ENCODE results near the gene LYST. TPM values are rescaled to one million over a fixed set of nuclear protein-coding genes. Genes with fewer than 3 reads are reported as not detected.

Gene LYST
- total and polyA plus RNA-seq, 10 donors = 9.0 to 169 (median 98.1) TPM

DNA sequence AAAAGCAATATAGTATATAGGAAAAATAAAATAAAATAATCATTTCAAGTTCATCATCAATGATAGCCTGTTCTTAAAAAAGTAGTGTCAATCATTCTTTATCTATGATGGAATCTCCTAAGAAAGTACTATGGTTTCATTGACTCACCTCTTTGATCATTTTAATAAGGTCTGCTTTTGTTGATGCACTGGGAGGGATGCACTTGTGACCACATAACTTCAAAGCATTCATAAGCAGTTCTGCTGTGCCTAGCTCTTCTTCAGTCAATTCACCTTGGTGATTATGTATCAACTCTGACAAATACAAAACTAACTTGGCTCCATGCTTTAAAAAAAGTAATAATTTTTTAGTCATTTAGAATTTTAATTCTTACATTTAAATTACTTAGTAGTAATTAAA, 132.4 kb downstream of the LYST start:
- H3K27ac ChIP-seq = no peak overlapping the region
- no peak for DNase-seq
- no peaks in the 10 kb centered on the region for H3K27me3 ChIP-seq (replicated peaks in 1 of 7)
- TF ChIP-seq POLR2A (IDR thresholded peaks at IDR 0.05) = no peak
- TF ChIP-seq, protein P1, sequence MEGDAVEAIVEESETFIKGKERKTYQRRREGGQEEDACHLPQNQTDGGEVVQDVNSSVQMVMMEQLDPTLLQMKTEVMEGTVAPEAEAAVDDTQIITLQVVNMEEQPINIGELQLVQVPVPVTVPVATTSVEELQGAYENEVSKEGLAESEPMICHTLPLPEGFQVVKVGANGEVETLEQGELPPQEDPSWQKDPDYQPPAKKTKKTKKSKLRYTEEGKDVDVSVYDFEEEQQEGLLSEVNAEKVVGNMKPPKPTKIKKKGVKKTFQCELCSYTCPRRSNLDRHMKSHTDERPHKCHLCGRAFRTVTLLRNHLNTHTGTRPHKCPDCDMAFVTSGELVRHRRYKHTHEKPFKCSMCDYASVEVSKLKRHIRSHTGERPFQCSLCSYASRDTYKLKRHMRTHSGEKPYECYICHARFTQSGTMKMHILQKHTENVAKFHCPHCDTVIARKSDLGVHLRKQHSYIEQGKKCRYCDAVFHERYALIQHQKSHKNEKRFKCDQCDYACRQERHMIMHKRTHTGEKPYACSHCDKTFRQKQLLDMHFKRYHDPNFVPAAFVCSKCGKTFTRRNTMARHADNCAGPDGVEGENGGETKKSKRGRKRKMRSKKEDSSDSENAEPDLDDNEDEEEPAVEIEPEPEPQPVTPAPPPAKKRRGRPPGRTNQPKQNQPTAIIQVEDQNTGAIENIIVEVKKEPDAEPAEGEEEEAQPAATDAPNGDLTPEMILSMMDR (IDR thresholded peaks at IDR 0.05 in 8 of 11, conservative IDR thresholded peaks at IDR 0.05 in 3 of 11) = no peak
- TF ChIP-seq POLR2AphosphoS5 (IDR thresholded peaks at IDR 0.05) = no peak
- intact Hi-C loops (cut with DNase I; ENCODE audit: low total_unique reads) = no loop called here
- no peaks in the 10 kb centered on the region for H3K9me3 ChIP-seq
- no peaks in the 10 kb centered on the region for H3K4me1 ChIP-seq
- H3K4me3 ChIP-seq = no peak overlapping the region
- H3K36me3 ChIP-seq = peaks cover 0 to 78% (median 25%) of the 10 kb centered on the region in 6 donors

DNA sequence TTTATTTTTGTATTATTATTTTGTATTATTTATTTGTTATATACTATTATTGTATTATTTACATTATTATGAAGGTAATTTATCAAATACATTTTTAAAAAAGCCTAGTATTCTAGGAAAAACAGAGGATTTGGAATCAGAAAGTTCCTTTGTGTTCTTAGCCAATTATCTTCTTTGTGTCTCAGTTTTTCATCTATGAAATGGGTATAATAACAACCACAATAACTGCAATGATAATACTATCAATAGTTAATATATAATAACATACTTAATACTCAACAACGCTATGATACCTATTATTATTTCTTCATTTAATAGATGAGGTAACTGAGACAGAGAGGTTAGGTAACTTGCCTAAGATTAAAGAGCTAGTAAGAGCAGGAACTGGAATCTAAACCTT, 136.7 kb downstream of the LYST start:
- WGBS, 5 donors = 89 to 96% (median 94%) methylated on average over 1 of the region's 1 CpG

DNA sequence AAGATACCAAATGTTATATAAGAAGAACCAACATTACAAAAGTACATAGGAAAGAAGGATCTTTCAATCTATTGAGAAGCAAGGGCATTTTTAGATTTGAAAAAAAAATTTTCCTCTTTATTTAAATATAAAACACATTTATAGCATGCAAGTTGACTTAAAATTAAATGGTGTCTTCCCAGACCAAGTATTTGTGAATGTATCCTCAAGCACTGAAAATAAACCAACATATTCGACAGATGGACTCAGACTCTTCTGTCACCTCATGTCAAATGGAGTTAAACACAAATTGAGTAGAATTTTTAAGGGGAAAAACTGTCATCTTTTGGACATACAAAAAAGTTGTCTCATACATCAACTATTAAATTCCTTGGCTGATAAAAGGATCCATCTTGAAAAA, 140.1 kb downstream of the LYST start:
- no peak overlapping the region for H3K27ac ChIP-seq
- intact Hi-C loops (cut with DNase I; ENCODE audit: low total_unique reads) = no loop called here
- 83 to 97% (median 92%) methylated on average over 1 of the region's 1 CpG for WGBS, 5 donors
- TF ChIP-seq POLR2A (IDR thresholded peaks at IDR 0.05) (no peak), POLR2AphosphoS5 (IDR thresholded peaks at IDR 0.05) (no peak)
- TF ChIP-seq, protein P1 (IDR thresholded peaks at IDR 0.05 in 8 of 11, conservative IDR thresholded peaks at IDR 0.05 in 3 of 11) = no peak
- no peaks in the 10 kb centered on the region for H3K9me3 ChIP-seq
- H3K27me3 ChIP-seq (replicated peaks in 1 of 7) = no peaks in the 10 kb centered on the region
- no peaks in the 10 kb centered on the region for H3K4me1 ChIP-seq
- peaks cover 0 to 100% (median 62%) of the 10 kb centered on the region in 6 donors for H3K36me3 ChIP-seq
- no peak for DNase-seq
- no peak overlapping the region for H3K4me3 ChIP-seq

More for the DNA sequence above, 136.7 kb downstream of the LYST start:
- Histone ChIP-seq H3K4me1 (no peaks in the 10 kb centered on the region), H3K36me3 (peaks cover 0 to 96% (median 41%) of the 10 kb centered on the region in 6 donors), H3K4me3 (no peak overlapping the region), H3K27me3 (replicated peaks in 1 of 7) (no peaks in the 10 kb centered on the region), H3K27ac (no peak overlapping the region), H3K9me3 (no peaks in the 10 kb centered on the region)
- TF ChIP-seq POLR2AphosphoS5 (IDR thresholded peaks at IDR 0.05) (no peak), POLR2A (IDR thresholded peaks at IDR 0.05) (no peak)
- TF ChIP-seq, protein P1 (IDR thresholded peaks at IDR 0.05 in 8 of 11, conservative IDR thresholded peaks at IDR 0.05 in 3 of 11) = no peak
- no peak for DNase-seq
- intact Hi-C loops (cut with DNase I; ENCODE audit: low total_unique reads) = no loop called here

DNA sequence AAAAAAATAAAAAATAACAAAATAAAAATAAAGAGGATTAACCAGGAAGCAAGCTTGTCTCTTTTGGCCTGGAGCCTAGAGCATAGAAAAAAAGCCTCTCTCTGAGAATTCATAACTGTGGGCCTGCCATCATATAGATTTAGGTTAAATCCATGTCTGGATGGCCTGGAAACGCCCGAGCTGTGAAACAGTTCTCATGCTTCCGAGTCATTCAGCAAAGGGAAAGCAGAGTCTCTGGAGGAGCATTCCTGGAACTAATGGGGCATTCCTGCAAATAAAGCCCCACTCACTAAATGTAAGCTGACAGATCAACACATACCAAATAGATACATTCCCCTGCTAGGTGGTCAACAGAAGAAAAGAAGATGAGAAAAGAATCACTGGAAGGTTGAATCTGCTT, 141.3 kb downstream of the LYST start:
- Histone ChIP-seq H3K4me1 (no peaks in the 10 kb centered on the region), H3K4me3 (no peak overlapping the region), H3K36me3 (peaks cover 0 to 100% (median 67%) of the 10 kb centered on the region in 6 donors), H3K9me3 (no peaks in the 10 kb centered on the region), H3K27ac (no peak overlapping the region), H3K27me3 (replicated peaks in 1 of 7) (no peaks in the 10 kb centered on the region)
- WGBS, 5 donors = 87 to 94% (median 88%) methylated on average over 3 of the region's 3 CpGs
- TF ChIP-seq, protein P1 (IDR thresholded peaks at IDR 0.05 in 8 of 11, conservative IDR thresholded peaks at IDR 0.05 in 3 of 11) = no peak
- no peak for TF ChIP-seq POLR2AphosphoS5 (IDR thresholded peaks at IDR 0.05)
- TF ChIP-seq POLR2A (IDR thresholded peaks at IDR 0.05) = no peak
- intact Hi-C loops (cut with DNase I; ENCODE audit: low total_unique reads) = no loop called here
- no peak for DNase-seq

Data from spleen (tissue), 11 donors.